NCI-H128 (cell line): ENCODE data around the gene GRN.
"Not testable (repeated sequence)": the region's sequence is repeated elsewhere in the genome, so short reads cannot be mapped to it uniquely, and the experiment has no call there.

Source experiments
- DNase-seq: peaks from one replicate; lab custom pipeline; 2025; ENCODE audit not compliant: unreplicated experiment; lab: John Stamatoyannopoulos, UW

The GRN gene

DNA sequence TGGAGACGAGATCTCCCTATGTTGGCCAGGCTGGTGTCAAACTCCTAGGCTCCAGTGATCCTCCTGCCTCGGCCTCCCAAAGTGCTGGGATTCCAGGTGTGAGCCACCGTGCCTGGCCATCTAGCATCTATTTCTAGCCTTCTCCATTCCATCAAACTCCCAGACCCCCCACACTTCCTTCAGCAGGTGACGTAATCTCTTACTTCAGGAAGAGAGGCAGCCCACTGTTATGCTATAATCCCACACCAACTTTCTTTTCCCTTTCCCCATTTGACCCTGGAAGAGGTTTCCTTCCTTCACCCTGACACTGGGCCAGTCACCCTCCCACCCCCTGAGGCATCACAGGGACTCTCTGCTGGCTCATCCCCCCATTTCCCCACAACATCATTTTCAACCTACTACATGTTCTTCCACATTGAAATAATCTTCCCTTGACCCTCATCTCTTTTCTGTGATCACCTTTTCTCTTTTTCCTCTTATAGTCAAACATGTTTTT lies 36.8 kb downstream of the GRN start:
- no peak for DNase-seq

DNA sequence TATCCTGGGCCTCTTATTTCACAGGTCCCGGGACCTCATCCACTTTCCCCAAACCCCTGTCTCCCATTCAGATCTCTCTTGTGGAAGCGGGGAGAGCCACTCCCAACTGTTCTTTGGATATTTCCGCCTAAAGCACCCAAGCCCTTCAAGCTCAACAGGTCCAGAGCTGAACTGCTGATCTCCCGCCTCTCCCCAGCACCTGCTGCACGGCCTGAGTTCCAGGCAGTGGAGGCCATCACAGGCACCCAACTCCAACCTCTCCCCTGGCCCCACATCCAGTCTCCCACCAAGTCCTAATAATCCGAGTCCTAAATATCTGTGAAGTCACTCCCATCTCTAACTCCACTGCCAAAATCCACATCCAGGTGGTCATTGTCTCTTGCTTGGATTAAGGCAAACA lies 37.8 kb downstream of the GRN start:
- no peak for DNase-seq

DNA sequence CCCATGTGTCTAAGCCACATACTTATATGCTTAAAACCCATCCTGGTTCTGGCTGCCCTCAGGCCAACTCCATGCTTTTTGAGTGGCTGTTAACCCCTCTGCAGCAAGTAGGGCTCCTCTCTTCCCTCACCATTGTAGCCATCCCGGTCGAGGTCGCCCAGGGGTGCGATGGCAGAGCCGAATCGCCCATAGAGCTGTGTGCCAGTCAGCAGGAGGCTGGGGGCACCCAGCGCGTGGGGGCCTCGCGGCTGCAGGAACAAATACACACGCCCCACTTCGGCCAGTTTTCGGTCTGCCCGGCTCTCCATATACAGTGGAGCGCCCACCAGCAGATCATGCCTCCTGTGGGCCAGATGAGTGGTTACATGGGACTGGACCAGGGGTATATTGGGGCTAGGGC lies 38.3 kb downstream of the GRN start:
- DNase-seq, result no peak

DNA sequence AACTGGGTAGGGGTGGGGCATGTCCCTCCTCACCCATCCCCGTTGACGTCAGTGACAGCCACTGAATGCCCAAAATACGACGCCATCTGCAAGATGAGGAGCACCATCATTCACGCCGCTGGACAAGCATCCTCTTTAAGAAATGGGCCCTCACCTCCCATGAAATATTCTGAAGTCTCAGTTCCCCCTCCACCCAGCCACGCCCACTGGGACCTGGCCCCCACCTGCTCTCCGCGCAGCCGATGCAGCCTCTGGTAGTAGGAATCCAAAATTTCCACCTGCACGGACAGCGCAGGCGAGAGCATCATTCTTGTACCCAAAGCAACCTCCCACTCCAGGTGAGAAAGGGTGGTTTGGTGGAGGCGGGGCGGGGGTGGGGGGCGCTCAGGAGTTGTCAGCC lies 38.8 kb downstream of the GRN start:
- no peak for DNase-seq

DNA sequence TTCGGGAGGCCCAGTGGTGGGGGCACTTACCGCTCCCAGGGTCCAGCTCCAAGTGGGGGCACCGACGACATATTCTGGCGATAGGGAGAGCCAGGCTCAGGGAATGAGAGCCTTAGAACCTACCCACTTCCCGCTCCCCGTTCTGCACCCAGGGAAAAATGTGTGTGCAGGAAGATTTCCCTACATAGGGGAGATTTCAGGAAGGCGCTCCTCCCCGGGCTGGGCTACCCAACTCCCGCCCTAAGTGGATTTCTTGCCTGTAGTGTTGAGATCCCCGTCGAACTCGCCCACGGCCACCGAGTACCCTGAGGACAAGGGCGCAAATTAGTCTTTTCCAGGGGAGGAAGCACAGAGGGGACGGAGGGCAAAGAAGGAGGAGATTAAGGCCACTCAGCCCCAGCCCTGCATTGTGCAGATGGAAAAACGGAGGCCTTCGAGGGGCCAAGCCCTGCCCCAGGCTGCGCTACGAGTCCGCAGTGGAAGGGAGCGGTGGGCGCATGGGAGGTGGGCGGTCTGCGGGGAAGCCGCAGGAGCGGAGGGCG lies 39.2 kb downstream of the GRN start:
- no peak for DNase-seq

DNA sequence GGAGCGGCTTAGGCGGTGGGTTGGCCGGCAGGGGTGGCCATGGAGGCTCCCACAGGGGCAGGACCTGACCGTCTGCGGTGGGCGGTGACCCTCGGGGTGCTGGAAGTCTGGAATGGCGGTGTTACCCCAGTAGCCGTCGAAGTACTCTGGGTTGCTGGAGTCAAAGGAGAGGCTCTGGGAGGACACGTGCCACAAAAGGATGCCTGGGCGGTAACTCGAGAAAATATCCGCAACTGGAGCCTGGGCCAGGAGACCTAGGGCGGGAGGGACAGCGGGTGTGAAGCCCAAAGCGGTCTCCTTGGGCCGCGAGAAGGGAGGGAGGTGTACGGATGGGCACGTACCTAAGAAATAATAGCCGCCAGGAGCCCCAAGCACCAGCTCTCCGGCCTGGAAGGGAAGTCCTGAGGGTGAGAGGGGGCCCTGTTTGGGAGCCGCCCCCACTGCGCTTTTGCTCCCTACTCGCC lies 39.8 kb downstream of the GRN start:
- no peak for DNase-seq

DNA sequence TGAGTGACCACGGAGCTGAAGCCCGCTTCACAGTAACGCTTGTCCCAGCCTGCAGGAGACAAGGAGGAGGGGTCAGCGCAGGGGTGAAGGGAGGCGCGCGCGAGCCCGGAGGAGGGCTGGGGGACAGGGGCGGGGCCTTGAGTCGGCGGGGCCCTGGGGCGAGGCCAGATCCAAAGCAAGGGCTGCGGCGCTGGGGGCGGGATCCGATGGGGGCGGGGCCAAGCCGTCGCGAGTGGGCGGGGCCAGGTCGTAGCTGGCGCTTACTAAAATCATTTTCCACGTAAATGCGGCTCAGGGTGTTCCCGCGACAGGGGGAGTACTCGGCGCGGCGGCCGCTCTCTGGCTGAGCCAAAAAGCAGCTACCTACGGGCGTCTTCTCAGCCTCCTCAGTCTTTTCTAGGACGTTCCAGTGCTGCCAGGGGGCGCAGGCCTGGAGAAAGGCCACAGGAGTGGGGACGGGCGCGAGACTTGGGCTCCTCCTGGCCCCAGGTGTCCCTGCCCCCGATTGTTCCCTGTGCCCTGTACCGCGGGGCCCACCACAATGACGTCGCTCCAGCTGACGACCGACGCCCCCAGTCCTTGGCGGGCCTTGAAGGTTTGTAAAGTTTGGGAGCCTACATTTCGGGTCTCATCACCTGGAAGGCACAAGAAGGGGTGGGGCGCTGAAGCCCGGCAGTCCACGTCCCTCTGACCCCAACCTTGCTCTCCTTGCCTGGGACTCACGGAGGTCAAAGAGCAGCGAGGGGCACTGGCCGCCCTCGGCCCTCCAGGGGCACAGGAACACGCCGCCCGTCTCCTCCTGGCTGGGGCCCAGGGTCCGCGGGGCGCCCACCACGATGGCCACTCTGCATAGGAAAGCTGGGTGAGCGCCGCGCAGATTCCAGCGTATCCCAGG lies 40.4 kb downstream of the GRN start:
- peak; percentile 30 for DNase-seq

DNA sequence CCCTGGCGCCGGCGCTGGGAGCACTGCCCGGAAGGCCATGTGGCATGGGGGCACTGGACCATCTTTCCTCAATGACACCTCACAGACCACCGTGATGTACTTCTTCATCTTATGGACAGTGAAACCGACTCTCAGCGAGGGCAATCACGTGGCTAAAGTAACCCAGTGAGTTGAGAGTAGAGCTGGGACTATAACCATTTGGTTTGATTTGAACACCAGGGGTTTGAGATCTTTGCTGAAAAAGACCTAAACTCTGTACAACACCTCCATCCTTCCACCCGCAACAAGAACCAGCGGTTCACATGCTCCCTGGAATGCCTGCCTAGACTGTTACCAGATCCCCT lies 41.1 kb downstream of the GRN start:
- no peak for DNase-seq

DNA sequence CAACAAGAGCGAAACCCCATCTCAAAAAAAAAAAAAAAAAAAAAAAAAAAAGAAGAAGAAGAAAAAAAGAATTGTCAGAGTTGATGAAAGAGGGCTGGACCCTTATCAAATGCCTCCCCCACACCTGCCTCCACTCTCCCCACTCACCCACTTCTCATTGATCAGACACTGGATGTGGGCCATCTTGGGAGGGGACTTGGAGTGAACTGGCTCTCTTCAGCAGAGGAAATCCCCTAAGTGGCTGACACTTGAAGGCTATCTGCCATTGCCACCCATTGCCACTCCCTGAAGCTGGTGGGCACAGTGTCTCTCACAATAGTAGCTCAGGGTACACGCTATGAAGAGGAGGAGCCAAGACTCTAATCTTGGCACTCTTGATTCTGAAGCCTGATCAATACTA lies 42.7 kb downstream of the GRN start:
- no peak for DNase-seq

DNA sequence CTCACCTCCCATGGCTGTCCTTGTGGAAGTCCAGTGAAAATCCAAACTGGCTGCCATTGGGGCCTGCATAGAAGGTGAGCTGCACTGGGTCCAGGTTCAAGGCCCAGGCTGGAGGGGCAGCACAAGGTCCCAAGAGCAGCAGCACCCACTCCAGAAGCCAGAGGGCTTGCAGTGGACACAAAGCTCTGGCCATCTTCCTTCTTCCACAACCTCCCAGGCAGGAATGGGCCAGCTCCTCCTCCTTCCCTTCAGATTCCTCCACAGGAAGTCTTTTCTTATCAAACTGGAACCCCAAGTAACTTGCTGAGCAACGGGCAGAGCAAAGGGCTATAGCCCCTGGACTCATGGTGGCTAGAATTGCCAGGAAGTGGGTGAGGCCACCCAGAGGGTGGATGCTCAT lies 44.2 kb downstream of the GRN start, which contains the start of gene ITGA2B:
Gene ITGA2B (minus strand): TSS at position 369 of the 400 bp plus-strand sequence. CDS start 176 bp downstream, at position 193.
- no peak for DNase-seq

DNA sequence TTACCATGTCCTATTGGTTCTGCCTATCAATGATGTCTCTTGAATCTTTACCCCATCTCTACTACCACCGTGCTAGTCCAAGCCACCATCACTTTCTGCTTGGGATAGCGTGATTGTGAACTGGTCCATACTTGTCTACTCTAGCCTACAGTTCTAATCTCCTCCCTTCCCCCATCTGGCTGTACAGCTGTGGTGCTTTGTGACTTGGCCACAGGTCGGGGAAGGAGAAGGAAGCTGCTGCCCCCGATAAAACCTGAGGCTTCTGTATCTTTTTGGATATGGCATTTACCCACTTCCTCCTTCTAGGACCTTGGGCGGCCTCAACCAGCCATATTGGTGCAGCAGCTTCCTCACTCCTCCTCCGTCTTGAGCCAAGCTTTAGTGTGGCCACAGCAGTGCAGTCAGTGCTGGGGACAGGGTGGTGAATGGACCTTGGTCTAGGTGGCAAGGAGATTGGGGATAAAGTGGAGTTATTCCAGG lies 44.7 kb downstream of the GRN start:
- DNase-seq, result no peak

DNA sequence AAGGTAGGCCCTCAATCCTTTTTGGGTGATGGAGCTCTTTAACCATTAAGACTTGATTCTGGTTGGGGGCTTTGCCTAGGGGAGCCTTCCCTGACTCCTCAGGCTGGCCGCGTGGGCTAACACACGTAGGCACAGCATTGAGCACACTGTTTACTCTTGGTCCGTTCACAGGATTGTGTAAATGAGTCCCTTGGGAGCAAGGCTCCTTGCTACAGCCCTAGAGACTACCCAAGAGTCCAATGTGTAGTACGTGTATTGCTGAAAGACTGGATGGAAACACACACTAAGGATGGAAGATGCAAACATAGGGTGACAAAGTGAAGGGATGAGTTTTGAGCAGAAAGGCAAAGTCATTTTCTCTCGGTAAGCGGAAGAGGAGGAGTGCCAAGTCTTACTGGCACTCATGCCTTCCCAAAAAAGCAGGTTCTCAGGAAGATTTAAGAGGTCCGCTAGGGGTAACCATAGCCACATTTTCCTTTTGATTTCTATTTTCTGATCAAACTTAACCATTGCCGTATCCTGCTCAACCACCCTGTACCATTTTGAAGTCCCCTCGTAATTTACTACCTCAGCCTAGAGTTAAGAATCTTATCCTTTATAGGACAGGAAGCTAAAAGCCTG lies 45.3 kb downstream of the GRN start:
- DNase-seq, result no peak

DNA sequence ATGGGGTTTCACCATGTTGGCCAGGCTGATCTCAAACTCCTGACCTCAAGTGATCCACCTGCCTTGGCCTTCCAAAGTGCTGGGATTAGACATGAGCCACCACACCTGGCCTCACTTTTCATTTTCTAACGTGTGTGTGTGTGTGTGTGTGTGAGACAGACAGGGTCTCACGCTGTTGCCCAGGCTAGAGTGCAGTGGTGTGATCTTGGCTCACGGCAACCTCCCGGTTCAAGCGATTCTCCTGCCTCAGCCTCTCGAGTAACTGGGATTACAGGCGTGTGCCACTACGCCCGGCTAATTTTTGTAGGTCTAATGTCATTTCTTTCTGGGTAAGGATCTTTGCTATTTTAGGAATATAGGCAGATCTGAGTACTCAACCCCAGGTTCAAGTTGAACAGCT lies 49.0 kb downstream of the GRN start:
- DNase-seq, result not testable (repeated sequence)

DNA sequence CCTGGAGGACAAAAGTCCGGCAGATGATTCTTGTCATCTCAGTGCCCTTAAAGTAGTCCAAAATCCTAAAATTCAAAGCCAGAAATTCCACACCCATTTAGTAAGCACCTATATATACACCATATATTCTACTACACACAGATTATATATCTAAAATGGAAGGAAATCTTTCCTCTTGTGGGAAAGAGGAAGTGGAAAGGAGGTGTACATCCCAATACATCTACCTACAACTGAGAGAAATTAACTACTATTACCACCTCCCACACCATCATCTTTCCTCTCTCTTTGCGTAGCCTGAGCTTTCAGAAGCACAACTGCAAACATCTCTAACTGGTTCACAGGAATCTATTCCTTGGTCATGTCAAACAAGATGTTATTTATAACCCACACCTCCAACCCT lies 49.7 kb downstream of the GRN start:
- no peak for DNase-seq

DNA sequence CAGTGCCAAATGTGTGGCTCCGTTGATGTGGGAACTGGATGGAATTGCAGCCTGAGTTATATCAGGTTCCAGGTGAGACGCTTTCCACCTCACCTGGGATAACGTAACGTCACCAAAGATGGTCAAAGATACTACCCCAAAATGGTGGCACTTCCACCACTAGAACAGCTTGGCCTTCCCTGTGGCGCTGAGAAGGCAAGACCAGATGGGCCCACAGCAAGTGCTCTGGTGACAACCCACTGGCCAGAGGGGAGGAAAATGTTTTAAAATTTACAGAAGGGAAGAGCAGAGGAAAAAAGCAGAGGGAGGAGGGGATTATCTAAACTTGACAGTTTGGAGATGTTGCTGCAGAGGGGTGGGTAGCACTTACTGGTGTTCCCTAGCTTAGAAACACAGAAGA lies 51.8 kb downstream of the GRN start:
- DNase-seq, result no peak

DNA sequence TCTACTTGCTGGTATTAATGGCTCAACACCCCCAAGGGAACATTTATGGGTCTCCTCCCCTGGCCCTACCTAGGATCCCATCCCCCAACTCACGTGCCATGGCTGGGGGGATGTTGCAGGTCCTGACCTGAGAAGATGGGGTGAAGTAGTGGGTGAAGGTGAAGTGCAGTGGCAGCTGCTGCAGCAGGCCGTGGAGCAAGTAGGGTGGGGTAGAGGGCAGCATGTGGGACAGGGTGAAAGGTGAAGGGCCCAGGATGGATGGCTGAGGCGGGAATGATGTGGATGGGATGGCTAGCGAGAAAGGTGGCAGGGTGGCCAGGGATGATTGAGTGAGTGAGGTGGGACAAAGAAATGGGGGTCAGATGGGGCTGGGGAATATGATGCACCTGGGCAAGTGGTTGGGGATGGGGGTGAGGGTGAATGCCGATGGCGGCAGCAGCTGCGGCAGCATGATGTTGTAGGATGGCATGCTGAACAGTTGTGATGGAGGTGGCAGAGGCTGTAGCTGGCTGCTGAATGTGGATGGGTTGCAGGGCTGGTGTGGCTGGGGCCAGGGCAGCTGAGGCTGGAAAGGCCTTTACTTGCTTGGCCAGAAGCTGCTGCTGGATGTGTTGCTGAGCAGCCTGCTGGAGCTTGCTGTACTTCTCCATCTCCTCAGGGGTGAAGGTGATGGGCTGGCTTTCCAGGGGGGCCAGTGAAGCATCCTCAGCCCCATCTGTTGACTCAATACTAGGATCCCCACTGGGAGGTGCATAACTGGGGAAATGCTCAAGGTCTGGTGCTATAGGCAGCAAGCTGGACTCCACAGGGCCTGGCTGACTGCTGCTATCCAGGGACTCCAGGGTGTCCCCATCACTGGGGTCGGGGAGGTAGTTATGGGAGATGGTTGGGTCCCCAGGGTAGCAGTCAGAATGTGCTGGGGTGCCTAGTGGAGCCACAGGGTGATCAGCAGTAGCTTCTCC lies 52.7 kb downstream of the GRN start:
- no peak for DNase-seq

DNA sequence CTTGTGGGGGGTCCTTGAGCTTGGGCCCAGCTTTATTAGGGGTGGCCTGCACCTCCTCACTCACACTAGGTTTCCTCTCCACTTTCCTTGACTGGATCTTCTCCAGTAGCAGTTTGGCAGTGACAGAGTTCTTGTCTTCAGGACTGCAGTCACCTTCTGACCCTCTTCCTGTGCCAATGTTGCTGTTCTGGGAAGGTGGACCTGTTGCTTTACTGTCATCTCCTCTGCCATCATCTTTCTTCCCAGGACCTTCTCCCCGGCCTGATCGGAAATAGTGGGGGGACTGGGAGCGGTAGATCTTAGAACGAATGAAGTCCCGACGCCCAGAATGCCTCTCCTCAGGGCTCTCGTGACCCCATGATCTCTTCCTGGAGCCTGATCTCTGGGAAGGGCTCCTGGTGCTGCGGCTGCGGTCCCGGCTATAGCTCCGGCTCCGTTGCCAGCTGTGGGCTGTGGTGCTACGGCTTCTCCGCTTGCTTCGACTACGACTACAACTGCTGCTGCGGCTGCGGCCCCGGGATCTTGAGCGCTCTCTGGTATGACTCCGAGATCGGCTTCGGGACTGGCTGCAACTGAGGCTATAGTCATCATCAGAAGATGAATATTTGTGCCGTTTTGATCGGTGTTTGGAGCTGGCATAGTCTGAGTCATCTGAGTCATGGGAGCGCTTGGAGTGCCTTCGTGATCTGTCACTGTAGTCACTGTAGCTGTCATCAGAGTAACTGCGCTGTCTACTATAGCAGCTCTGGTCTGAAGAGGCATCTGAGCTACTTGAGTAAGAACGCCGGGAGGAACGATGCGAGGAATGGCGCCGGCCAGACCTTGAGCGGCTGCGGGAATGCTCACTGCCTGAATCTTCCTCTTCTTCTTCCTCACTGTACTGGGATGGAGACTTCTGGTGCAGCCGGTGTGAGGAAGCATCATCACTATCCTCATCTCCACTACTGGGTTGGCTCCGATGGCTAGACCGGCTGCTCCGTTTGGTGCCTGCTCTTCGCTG lies 53.9 kb downstream of the GRN start:
- no peak for DNase-seq

DNA sequence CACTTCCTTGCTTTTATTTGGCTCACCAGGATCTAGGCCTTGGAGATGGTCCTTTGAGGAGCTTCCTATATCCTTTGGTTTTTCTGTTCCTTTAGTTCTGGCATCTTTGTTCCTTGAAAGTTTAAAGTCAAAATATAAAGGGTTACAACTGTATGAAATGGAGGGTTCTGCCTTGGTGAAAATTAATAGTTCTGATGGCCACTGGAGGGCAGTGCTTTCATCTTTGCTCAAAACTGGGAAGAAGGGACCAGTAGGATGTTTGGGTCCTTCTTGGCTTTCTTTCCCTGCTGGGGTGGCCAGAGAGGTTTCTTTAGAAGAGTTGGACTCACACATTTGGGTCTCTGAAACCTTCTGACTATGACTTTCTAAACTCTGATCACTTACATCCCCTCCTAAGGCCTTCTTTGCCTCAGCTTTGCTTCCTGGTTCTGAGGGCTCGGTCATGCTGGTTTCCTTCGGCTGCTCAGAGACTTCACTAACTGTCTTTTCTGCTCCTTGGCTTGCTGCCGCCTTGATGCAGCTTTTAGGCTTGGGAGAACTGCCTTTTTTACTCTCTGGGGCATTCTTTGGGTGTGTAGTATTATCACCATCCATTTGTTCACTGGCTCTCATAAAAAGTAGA lies 55.2 kb downstream of the GRN start:
- no peak for DNase-seq
